NCI-H526 treated with DMSO at 0.1 percent for 48 hours (cell line): Measurements from ENCODE around the gene LRIT2.

Experiments
- DNase-seq: peaks from one replicate; lab custom pipeline; 2025; lab: John Stamatoyannopoulos, UW

The LRIT2 gene

DNA sequence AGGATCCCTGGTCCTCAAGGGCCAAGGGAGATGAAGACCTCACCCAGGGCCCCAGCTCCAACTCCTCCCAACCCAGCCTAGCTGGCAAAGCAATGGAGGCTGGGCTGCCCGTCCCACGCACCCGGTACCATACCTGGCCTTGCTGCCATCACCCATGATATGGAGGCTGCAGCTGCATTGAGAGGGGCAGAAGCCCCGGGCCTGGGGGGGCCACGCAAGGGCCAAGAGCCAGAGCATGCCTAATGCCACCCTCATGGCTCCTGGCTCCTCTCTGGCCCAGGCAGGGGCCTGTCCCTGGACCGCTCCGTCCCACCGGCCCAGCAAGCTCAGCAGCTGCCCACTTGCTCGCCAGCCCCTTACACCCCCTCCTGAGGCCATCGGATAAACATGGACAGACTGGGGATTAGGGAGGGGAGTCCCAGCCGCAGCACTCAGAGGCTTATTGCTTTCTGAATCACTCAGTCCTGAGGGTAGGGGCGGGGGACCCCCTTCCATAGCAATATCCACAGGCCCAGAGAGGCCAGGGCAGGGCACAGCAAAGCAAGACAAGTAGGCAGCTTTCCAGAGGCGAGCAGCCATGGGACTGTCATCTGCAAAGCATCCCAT, 15.9 kb upstream of the LRIT2 start, which contains the start of gene LRIT1:
Gene LRIT1, minus strand, starts transcription at position 362 of the 606 bp plus-strand sequence. Its CDS starts 107 bp downstream, at position 255.
- DNase-seq: no peak

GRCh38 chr10:84238909-84239308, 13.6 kb upstream of the LRIT2 start:
- DNase-seq: no peak

DNA sequence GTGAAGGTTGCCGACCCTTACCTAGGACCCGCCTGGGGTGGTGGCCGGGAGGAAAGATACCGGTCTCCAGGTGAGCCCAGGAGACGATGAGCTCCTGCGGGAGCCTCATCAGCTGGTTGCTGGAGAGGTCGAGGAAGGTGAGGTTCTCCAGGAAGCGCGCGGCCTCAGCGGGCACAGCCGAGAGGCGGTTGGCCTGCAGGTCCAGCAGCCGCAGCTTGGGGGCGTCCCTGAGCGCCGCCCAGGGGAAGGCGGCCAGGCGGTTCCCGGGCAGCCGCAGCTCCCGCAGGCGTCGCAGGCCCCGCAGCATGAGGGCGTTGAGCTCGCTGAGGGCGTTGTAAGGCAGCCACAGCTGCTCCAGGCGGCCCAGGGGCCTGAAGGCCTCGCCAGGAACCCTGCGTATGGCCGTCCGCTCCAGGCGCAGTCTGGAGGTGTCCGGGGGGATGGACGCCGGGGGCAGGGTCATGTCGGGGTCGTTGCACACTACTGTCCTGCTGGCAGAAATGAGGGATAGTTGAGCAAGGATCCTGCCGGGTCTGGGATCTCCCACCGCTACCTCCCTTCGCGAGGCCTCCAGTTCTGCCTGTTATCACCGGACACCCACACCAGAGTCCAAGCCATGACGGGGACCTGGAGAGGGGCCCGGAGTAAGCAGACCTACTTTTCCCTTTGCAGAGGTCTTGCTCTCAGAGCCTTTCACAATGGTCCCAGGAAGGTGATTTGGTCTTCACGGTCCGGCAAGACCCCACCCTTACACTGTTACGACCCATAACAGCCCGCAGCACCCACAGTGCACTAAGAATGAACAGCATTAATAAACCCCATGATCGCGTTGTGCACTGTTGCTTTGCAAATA, 12.1 kb upstream of the LRIT2 start:
- no peak for DNase-seq

DNA sequence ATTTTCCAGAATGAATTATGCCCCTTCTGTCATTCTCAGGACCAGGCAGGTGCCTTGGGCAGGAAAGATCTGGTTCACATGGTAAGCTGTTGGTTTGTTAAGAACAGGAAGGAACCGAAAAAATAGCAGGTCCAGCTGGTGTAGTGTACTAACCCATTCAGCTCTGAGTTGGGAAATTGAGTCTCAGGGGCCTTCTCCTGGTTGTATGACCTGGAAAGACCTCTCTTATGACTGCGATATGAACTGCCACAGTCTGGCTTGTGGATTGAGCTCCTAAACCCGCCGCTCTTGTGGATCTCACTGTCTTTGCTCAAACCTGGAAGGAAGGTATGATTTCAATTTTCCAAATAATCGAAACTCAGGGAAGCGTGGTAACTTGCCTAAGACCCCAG, 11.5 kb upstream of the LRIT2 start:
- no peak for DNase-seq

DNA sequence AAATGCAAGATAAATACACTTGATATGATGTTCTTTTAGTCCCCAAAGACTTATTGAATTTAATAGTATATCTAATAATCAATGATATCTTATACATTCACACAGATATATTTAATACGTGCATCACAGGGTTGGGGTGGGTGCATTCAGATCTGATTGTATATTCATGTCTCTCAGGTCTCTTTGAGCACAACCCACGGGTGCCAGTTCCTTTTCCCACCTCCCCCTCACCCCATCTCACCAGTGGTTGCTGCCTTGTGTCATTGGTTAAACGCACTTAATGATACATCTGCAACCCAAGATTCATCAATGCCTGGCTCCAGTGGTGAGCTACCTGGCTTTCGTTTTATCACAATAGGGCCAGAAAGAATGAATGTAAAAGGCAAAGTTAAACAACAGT, 9.8 kb upstream of the LRIT2 start:
- DNase-seq: no peak

GRCh38 chr10:84234479-84234878, 9.1 kb upstream of the LRIT2 start:
- DNase-seq: no peak

DNA sequence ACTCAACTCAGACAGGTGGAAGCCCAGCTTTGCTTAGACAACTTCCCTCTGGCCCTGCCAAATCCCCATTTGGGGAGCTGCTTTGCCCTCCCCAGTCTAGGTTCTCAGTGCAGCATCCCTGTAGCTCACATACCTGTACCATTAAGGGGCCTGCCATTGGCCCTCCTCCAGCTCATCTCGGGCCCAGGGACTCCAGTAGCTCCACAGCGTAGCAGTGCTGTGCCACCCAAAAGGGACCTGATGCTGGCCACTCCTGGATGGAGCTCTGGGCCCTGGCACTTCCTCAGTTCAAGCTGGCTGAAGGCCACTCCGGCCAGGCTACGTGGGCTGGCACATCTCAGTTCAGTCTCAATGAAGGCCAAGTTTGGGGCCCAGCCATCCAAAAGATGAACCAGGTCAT, 8.6 kb upstream of the LRIT2 start:
- no peak for DNase-seq

- no peak for DNase-seq
These were observed 7.0 kb upstream of the LRIT2 start for GRCh38 chr10:84232376-84232775.

DNA sequence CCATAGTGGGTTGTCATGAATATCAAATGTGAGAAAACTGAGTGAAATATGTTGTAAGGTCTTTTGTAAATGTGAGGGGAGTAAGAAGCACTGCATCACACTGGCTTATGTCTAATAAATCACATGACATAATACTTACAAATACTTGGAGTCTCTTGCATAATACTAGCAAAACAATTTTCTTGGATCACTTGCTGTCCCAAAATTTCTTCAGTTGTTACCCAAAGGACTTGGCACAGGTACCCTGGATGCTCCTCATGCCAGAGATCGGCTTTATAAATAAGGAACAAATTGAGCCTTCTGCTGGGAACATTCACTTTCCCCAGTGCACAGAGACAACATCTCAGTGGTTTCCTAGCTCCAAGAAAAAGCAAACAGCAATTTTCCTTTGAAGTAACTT, 5.0 kb upstream of the LRIT2 start:
- DNase-seq: no peak

- no peak for DNase-seq
These were observed 2.5 kb upstream of the LRIT2 start for GRCh38 chr10:84227810-84228209.

DNA sequence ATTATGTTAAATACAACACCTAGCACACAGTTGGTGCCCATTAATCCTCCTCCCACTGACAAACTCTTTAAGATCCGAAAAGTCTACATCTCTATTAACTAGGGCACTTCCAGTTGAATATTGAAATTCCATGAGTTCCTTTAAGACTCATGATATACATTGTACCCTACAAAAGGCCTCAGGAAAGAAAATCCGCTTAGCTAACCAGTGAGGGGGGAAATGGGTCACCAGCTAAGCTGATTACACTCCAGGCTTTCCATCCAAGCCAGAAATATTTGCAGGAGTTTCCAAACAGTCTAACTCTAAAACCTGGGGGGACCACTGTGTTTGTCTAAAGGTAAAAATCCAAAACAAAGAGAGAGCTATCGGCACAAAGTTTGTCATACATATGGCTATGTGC, 1.3 kb upstream of the LRIT2 start:
- DNase-seq: no peak

DNA sequence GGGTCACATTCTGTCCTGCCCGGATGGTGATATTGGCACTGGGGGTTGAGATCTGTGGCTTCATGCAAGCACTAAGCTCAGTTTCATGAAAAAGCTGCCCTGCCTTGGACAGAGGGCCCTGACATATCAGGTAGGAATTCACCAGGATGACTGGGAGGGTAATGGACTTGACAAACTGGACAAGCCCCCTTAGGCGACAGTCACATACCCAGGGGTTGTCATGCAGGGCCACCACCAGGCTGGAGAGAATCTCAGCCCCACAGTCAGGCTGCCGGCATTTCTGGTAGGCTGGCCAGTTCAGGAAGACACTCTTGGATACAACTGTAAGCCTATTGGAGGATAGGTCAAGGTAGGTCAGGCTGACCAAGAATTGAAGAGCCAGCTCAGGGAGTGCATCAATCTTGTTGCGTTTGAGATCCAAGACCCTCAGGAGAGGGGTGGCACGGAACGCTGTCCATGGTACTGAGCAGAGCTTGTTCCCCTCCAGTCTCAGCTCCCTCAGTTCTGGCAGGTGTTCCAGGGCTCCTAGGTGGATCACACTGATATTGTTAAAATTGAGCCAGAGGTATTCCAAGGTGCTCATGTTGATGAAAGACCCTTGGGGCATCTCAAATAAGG, 824 bp downstream of the LRIT2 start:
- no peak for DNase-seq

DNA sequence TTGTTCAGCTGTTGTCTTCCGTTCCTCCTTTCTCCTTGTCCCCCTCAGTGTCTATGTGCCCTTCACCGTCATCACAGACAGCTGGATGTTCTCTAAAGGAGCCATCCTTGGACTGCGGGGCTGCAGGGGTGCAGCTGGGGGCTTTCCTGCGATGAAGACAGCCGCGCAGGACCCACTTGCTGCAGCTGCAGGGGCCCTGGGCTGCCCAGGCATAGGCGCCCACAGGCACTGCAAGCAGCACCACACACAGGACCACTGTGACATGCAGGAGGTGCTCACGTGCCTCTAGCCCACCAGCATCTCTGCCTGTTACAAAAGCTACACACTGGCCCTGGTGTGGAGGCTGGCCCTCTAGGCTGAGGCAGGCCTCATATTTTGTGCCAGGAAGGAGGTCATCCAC, 3.4 kb downstream of the LRIT2 start:
- DNase-seq: no peak

GRCh38 chr10:84217746-84218145, 7.6 kb downstream of the LRIT2 start:
- no peak for DNase-seq

DNA sequence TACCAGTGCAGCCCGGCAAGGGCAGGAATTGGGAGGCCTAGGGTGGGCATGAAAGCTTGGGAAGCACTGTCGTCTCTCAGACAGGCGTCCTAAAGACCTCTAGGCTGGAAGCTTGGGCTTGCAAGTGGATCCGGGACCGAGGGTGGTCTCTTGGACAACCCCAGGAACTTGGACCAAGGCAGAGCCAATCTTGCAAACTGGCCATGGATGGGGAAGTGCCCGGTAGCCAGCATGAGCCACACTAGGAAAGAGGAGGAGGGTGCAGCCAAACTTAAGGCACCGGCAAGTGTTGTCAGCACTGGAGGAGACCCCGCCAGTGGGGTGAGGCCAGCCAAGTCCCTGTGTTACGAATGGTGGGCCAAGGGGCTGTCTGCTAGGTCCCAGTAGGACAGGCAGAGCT, 8.5 kb downstream of the LRIT2 start:
- no peak for DNase-seq

DNA sequence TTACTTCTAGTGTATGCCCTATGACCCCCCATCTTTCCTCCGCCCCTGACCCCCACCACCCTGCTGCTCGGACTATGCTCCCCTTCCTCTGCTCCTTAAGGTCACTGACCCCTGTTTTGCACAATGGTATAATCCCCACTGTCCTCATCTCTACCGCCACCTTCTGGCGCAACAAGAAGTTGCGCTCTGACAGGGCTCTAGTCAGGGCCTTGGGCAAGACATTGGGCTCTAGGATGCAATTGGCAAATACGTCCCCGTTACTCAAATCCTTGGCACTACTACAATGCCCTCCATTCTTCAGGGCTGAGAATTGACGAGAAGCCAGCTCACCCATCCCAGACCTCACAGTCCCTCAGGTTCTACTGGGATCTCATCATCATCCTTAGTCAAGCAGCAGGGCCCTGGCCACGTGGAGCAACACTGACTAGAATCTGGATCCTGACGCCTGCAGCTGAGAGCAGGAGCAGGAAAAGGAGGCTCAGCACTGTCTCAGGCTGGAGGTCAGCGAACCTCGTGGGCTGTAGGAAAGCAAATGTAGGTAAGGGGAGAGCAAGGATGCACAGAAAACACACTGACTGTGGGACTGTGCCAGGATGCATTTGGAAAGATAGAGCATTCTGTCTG, 10.6 kb downstream of the LRIT2 start:
- no peak for DNase-seq

GRCh38 chr10:84214046-84214572, 11.2 kb downstream of the LRIT2 start:
- no peak for DNase-seq

DNA sequence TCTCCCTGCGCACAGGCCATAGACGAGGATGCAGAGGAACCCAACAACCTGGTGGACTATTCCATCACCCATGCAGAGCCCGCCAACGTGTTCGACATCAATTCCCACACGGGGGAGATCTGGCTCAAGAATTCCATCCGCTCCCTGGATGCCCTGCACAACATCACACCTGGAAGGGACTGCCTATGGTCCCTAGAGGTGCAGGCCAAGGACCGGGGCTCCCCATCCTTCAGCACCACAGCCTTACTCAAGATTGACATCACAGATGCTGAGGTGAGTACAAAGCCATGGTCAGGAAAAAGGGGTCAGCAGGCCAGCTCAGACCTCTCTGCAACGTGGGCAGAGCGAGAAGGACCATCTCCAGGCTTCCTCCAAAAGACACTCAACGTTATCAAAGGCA, 12.3 kb downstream of the LRIT2 start:
- no peak for DNase-seq

DNA sequence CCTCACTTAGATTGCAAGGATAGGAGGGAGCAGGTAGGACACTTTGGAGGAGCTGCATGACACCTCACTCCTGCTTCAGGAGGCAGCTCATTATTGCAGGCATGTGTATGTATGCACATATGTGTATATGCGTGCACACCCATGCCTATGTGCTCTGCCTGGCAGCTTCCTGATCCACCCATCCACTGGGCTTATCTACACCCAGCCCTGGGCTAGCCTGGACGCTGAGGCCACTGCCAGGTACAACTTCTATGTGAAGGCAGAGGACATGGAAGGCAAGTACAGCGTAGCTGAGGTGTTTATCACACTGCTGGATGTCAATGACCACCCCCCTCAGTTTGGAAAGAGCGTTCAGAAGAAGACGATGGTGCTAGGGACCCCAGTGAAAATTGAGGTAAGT, 13.3 kb downstream of the LRIT2 start:
- DNase-seq: no peak

DNA sequence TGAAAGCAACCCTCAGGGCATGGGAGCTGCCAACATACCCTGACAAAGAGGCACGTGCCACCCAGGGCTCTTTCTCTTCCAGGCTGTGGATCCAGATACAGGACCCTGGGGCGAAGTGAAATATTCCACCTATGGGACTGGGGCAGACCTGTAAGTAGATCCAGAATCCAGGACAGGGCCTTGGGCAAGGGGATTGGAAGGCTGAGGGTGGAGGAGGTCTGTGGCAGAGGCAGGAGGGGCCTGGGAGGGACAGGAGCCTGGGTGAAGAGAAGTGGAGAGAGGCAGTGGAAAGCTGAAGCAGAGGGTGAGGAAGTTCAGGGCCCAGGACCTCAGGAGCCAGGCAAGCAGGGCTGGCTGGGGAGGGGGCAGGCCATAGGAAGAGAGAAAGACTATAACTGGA, 13.8 kb downstream of the LRIT2 start:
- DNase-seq: no peak

- no peak for DNase-seq
These were observed 17.3 kb downstream of the LRIT2 start for GRCh38 chr10:84208023-84208422.

DNA sequence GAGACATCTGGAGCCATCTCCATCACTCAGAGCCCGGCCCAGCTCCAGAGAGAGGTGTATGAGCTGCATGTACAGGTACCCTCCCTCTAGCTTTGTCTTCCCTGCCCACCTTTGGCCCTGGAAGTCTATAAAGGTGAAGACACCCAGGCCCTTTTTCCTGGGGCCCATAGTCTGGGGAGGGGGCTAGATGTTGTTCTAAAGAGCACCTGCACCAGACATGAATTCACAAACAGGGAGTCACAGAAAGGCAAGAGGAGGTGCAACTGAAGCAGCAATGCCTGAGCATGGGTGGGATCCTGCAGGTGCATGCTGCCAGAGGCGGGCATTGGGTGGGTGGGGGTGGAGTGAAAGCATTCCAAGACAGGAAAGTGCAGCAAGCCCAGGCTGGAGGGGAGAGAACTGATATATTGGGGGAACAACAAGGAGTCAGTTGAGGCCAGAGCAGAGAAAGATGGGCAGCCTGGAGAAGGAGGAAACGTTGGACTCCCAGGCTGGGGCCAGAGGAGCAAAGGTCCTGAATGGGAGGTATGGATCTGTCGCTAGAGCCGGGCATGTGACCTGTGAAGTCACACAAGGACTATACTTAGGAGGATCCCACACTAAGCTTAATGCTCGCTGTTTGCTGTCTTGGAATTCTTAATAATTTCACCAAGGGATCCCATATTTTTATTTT, 19.4 kb downstream of the LRIT2 start:
- no peak for DNase-seq
